CD14-positive monocyte (primary cell): ENCODE results near the gene OLFML1. TPM values are rescaled to one million over a fixed set of nuclear protein-coding genes. Genes with fewer than 3 reads are reported as not detected.

Experiments used
- DNase-seq, 3 donors: peaks; one replicate each; pipeline ENCODE4 v3.0.0-alpha.2; 2011 to 2022
- H2AFZ ChIP-seq: 2 replicates; pipeline ENCODE4 v1.6.0; 2012; ENCODE audit warnings: mild to moderate bottlenecking, low read depth, low read length, inconsistent platforms; ENCODE audit not compliant: insufficient read depth, poor library complexity, severe bottlenecking
- H3K27ac ChIP-seq, 2 donors: 1 replicate in 1 of 2; 2 replicates in 1 of 2; pipeline ENCODE4 v1.5.1; 2012 to 2013; ENCODE audit warnings: low read length in 2 of 2, control low read depth in 1 of 2, inconsistent platforms in 1 of 2, low read depth in 1 of 2, mild to moderate bottlenecking in 1 of 2
- H3K27me3 ChIP-seq, 2 donors: one replicate each; pipeline versions ENCODE4 v1.6.0 to v1.6.1; 2011 to 2013; ENCODE audit warnings: low read length in 2 of 2; ENCODE audit not compliant: control insufficient read depth in 2 of 2, insufficient read depth in 2 of 2
- H3K36me3 ChIP-seq, 2 donors: replicated peaks in 1 of 2; 1 replicate in 1 of 2; 2 replicates in 1 of 2; pipeline versions ENCODE4 v1.5.1 to v1.6.1; 2012 to 2013; ENCODE audit warnings: low read length in 2 of 2, control low read depth in 1 of 2, inconsistent platforms in 1 of 2, mild to moderate bottlenecking in 1 of 2; ENCODE audit not compliant: insufficient read depth in 2 of 2, control insufficient read depth in 1 of 2
- H3K4me1 ChIP-seq, 2 donors: 1 replicate in 1 of 2; 2 replicates in 1 of 2; pipeline versions ENCODE4 v1.5.1 to v1.6.1; 2012 to 2013; ENCODE audit warnings: low read length in 2 of 2, control low read depth in 1 of 2, inconsistent platforms in 1 of 2, mild to moderate bottlenecking in 1 of 2, moderate library complexity in 1 of 2; ENCODE audit not compliant: insufficient read depth in 2 of 2, control insufficient read depth in 1 of 2
- H3K4me2 ChIP-seq: replicated peaks from 2 replicates; pipeline ENCODE3; 2012; ENCODE audit warnings: low read length, moderate library complexity, mild to moderate bottlenecking; ENCODE audit not compliant: poor library complexity, severe bottlenecking; ENCODE audit errors: extremely low read depth
- H3K4me3 ChIP-seq, 3 experiments: fragments of 200-600 bp in 1 of 3; sonication (generic) in 1 of 3; replicated peaks in 1 of 3; 1 replicate in 2 of 3; 2 replicates in 1 of 3; pipeline ENCODE4 v1.5.1; 2011 to 2013; ENCODE audit warnings: low read length in 3 of 3, mild to moderate bottlenecking in 3 of 3, control low read depth in 2 of 3, low read depth in 2 of 3, inconsistent platforms in 1 of 3, moderate library complexity in 1 of 3
- H3K79me2 ChIP-seq: 2 replicates; pipeline ENCODE4 v1.6.0; 2012; ENCODE audit warnings: mild to moderate bottlenecking, control low read depth, inconsistent platforms, low read length, moderate library complexity; ENCODE audit not compliant: insufficient read depth
- H3K9ac ChIP-seq: 2 replicates; pipeline ENCODE4 v1.6.0; 2017; ENCODE audit warnings: low read length, mild to moderate bottlenecking; ENCODE audit not compliant: insufficient read depth, poor library complexity, severe bottlenecking
- H3K9me3 ChIP-seq, 2 donors: replicated peaks in 1 of 2; 1 replicate in 1 of 2; 2 replicates in 1 of 2; pipeline versions ENCODE4 v1.5.1 to v1.6.1; 2012 to 2013; ENCODE audit warnings: low read length in 2 of 2, control low read depth in 1 of 2; ENCODE audit not compliant: control insufficient read depth in 1 of 2, insufficient read depth in 1 of 2
- H4K20me1 ChIP-seq: 2 replicates; pipeline ENCODE4 v1.6.0; 2012; ENCODE audit warnings: mild to moderate bottlenecking, low read length, control low read depth, moderate library complexity; ENCODE audit not compliant: insufficient read depth
- H3K27ac Mint-ChIP-seq, 7 donors: one replicate each; pipeline ENCODE4 v1.8.0; 2020; ENCODE audit warnings: mild to moderate bottlenecking in 7 of 7, mixed read lengths in 7 of 7, moderate library complexity in 6 of 7, inconsistent platforms in 2 of 7
- H3K27me3 Mint-ChIP-seq, 3 donors: one replicate each; pipeline ENCODE4 v1.8.0; 2021 to 2022; ENCODE audit warnings: low read depth in 3 of 3, mild to moderate bottlenecking in 3 of 3, mixed read lengths in 3 of 3, moderate library complexity in 3 of 3, inconsistent platforms in 1 of 3
- H3K36me3 Mint-ChIP-seq, 2 donors: one replicate each; pipeline ENCODE4 v1.8.0; 2020; ENCODE audit warnings: mixed read lengths in 2 of 2, inconsistent platforms in 1 of 2, mild to moderate bottlenecking in 1 of 2
- H3K4me1 Mint-ChIP-seq: one replicate; pipeline ENCODE4 v1.8.0; 2020; ENCODE audit warnings: mild to moderate bottlenecking, mixed read lengths
- H3K4me3 Mint-ChIP-seq, 2 donors: one replicate each; pipeline ENCODE4 v1.8.0; 2020; ENCODE audit warnings: mild to moderate bottlenecking in 2 of 2, mixed read lengths in 2 of 2, moderate library complexity in 1 of 2
- H3K9me3 Mint-ChIP-seq, 7 donors: one replicate each; pipeline ENCODE4 v1.8.0; 2020 to 2022; ENCODE audit warnings: mixed read lengths in 7 of 7, mild to moderate bottlenecking in 6 of 7, moderate library complexity in 6 of 7, inconsistent platforms in 2 of 7
- WGBS: methylation state at CpG from one replicate; pipeline ENCODE4 v1.1.5; 2013; ENCODE audit warnings: missing lambda C conversion rate; ENCODE audit not compliant: insufficient coverage; 5-methylcytosine and 5-hydroxymethylcytosine counted together
- intact Hi-C, 2 donors: fragments of 100-400 bp; cut with micrococcal nuclease; formaldehyde crosslinking; loops; one replicate each; pipeline versions ENCODE4 v1.15.0 to v1.15.1; 2023
- polyA plus RNA-seq, 3 donors: library from polyadenylated mRNA; depleted of rRNA in 1 of 3; unstranded in 2 of 3; stranded (reverse) in 1 of 3; fragments of 300-500 nt in 2 of 3; fragments of >200 nt in 1 of 3; fragmentation: Illumina TruSeq in 2 of 3; gene quantifications; 1 replicate in 2 of 3; 2 replicates in 1 of 3; pipeline ENCODE4 v1.2.3, GENCODE V29; 2012 to 2021
- TF ChIP-seq, protein P1 (sequence below): fragments of 200-600 bp; IDR thresholded peaks from one replicate; pipeline ENCODE4 v1.8.0; 2022; ENCODE audit warnings: antibody characterized with exemption, mild to moderate bottlenecking

The OLFML1 gene
- polyA plus RNA-seq, 3 donors, result 0.11 to 0.17 TPM; not detected in 1

DNA sequence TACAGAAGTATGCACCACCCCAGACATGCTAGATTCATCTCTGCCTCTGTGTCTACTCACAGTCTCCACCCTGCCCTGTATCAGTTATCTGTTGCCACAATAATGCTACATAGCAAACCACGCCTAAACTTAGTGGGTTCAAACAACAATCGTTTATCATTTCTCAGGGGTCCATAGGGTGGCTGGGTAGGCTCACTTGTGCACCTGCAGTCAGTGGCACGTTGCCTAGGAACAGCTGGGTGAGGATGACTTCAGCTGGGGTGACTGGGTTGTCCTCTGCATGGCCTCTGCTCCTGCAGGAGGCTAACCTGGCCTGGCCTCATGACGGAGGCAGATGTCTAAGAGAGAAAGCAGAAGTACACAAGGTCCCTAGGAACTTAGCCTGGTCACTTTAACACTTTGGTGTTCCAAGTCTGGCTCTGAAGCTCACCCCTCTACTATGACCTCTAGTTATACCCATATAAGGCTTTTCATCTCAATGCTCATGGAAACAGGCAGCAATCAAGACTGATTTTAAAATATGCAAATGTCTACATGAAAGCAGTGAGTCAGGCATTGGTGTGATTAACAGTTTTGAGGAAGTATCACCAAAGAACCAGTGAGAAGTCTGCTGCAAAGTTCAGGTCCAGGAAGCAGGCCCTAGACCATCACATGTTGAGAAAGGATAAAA is 10.7 kb downstream of the OLFML1 start:
- DNase-seq, result peak; percentile 81 to 92 (median 91)
- Mint-ChIP-seq H3K36me3 (no peaks in the 10 kb centered on the region), H3K27me3 (peaks cover 0 to 3% (median 3%) of the 10 kb centered on the region in 3 donors), H3K4me3 (peak overlapping the region in 1 of 2 donors; percentile 9), H3K4me1 (peaks cover 33% of the 10 kb centered on the region), H3K9me3 (no peaks in the 10 kb centered on the region), H3K27ac (peak overlapping the region; percentile 73 to 94 (median 87))
- Histone ChIP-seq H4K20me1 (no peaks in the 10 kb centered on the region), H3K79me2 (no peaks in the 10 kb centered on the region), H3K4me3 (no peak overlapping the region), H3K9me3 (no peaks in the 10 kb centered on the region), H2AFZ (no peak overlapping the region), H3K4me2 (no peak overlapping the region), H3K9ac (no peak overlapping the region), H3K27me3 (no peaks in the 10 kb centered on the region), H3K36me3 (no peaks in the 10 kb centered on the region), H3K4me1 (peaks cover 34 to 36% of the 10 kb centered on the region in 2 donors), H3K27ac (peak overlapping the region; percentile 23 to 71)
- intact Hi-C loops, result loop anchor here (5.0 to 10.0 kb wide), 2 partner anchors 169 to 181 kb away; no protein-coding TSS in a partner anchor
- TF ChIP-seq, protein P1, sequence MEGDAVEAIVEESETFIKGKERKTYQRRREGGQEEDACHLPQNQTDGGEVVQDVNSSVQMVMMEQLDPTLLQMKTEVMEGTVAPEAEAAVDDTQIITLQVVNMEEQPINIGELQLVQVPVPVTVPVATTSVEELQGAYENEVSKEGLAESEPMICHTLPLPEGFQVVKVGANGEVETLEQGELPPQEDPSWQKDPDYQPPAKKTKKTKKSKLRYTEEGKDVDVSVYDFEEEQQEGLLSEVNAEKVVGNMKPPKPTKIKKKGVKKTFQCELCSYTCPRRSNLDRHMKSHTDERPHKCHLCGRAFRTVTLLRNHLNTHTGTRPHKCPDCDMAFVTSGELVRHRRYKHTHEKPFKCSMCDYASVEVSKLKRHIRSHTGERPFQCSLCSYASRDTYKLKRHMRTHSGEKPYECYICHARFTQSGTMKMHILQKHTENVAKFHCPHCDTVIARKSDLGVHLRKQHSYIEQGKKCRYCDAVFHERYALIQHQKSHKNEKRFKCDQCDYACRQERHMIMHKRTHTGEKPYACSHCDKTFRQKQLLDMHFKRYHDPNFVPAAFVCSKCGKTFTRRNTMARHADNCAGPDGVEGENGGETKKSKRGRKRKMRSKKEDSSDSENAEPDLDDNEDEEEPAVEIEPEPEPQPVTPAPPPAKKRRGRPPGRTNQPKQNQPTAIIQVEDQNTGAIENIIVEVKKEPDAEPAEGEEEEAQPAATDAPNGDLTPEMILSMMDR, result no peak
- WGBS, result 55% methylated on average over 4 of the region's 4 CpGs

DNA sequence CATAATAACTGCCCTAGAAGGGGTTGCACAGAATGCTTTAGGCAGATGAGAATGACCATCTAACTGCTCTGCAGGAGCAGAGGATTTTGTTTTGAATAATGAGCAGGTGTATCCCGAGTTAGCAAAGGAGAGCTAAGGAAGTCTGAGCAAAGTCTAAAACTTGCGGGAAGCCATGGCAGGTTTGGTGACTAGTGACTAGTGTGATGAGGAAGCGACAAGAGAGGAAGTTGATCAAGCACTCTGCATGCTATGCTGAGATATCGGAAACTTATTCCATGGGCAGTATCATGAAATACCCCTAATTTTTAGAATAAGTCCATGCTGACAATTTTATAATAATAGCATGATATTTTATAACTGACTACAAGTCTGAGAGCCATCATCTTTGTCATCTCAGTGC is 12.9 kb downstream of the OLFML1 start:
- Histone ChIP-seq H3K4me1 (peaks cover 34 to 36% of the 10 kb centered on the region in 2 donors), H4K20me1 (no peaks in the 10 kb centered on the region), H3K27ac (peak overlapping the region in 1 of 2 donors; percentile 71), H3K9ac (no peak overlapping the region), H3K79me2 (no peaks in the 10 kb centered on the region), H3K4me2 (no peak overlapping the region), H3K36me3 (no peaks in the 10 kb centered on the region), H2AFZ (no peak overlapping the region), H3K4me3 (no peak overlapping the region), H3K27me3 (no peaks in the 10 kb centered on the region), H3K9me3 (no peaks in the 10 kb centered on the region)
- TF ChIP-seq, protein P1, result no peak
- no peak overlapping the region for H3K4me3 Mint-ChIP-seq
- H3K9me3 Mint-ChIP-seq, result no peaks in the 10 kb centered on the region
- peak; percentile 35 to 74 (median 72) for DNase-seq
- intact Hi-C loops, result loop anchor here (5.0 to 10.0 kb wide), 2 partner anchors 167 to 179 kb away; no protein-coding TSS in a partner anchor
- H3K36me3 Mint-ChIP-seq, result no peaks in the 10 kb centered on the region
- H3K4me1 Mint-ChIP-seq, result peaks cover 31% of the 10 kb centered on the region
- 7% methylated on average over 2 of the region's 4 CpGs for WGBS
- peak overlapping the region in 3 of 7 donors; percentile 26 to 52 (median 47) for H3K27ac Mint-ChIP-seq
- peaks cover 0 to 3% (median 3%) of the 10 kb centered on the region in 3 donors for H3K27me3 Mint-ChIP-seq
